22Rv1 (cell line): ENCODE results near the gene ATP5ME.

Experiments used
- ZFX ChIP-seq: fragments of 450-650 bp; IDR thresholded peaks from 2 replicates; pipeline ENCODE4 v1.6.1; 2017; ENCODE audit warnings: antibody characterized with exemption, borderline replicate concordance
- TF ChIP-seq, protein P1 (sequence below): fragments of 450-650 bp; IDR thresholded peaks from 2 replicates; pipeline ENCODE4 v1.5.1; 2017; ENCODE audit warnings: mild to moderate bottlenecking

DNA sequence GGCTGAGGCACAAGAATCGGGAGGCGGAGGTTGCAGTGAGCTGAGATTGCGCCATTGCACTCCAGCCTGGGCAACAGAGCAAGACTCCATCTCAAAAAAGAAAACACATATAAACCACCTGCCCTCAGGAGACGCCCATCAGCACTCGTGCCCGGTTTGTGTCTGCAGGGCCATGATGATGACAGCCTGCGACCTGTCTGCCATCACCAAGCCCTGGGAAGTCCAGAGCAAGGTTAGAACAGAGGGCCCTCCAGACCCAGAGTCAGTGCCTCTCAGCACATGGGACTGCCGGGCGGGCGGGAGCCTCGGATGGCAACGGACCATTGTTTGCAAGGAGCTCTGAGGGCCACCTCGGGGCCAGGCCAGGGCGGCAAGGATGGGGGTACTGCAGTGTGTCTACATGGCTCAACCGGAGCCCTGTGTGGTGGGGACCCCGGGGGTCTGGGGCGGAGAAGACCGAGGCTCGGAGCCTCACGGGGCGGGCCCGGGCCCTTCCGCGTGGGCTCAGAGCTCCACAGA lies 9.3 kb downstream of the ATP5ME start:
- TF ChIP-seq, protein P1, sequence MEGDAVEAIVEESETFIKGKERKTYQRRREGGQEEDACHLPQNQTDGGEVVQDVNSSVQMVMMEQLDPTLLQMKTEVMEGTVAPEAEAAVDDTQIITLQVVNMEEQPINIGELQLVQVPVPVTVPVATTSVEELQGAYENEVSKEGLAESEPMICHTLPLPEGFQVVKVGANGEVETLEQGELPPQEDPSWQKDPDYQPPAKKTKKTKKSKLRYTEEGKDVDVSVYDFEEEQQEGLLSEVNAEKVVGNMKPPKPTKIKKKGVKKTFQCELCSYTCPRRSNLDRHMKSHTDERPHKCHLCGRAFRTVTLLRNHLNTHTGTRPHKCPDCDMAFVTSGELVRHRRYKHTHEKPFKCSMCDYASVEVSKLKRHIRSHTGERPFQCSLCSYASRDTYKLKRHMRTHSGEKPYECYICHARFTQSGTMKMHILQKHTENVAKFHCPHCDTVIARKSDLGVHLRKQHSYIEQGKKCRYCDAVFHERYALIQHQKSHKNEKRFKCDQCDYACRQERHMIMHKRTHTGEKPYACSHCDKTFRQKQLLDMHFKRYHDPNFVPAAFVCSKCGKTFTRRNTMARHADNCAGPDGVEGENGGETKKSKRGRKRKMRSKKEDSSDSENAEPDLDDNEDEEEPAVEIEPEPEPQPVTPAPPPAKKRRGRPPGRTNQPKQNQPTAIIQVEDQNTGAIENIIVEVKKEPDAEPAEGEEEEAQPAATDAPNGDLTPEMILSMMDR, result no peak
- no peak for TF ChIP-seq ZFX
